Measurements from ENCODE around the gene COX19. TPM values are rescaled to one million over a fixed set of nuclear protein-coding genes. Genes with fewer than 3 reads are reported as not detected.

Gene COX19
- total and polyA plus RNA-seq, 2 of the 13 experiments (the other 11 are each of a cell fraction or from before 2014, with no cell fraction given) = 11.5 to 21.7 TPM

- TF ChIP-seq ZNF660 (CRISPR knock-in tag; IDR thresholded peaks at IDR 0.05; ENCODE audit: borderline replicate concordance, low read depth) (no peak), ZNF484 (CRISPR knock-in tag; IDR thresholded peaks at IDR 0.05; ENCODE audit: borderline replicate concordance, low read depth) (no peak), NCOR1 (IDR thresholded peaks at IDR 0.05; ENCODE audit: borderline replicate concordance, low read length) (peak; percentile 95), ZNF256 (CRISPR knock-in tag; conservative IDR thresholded peaks at IDR 0.05) (no peak), HOXA7 (CRISPR knock-in tag; IDR thresholded peaks at IDR 0.05) (no peak), ZNF580 (CRISPR knock-in tag; IDR thresholded peaks at IDR 0.05; ENCODE audit: borderline replicate concordance, low read depth) (peak; percentile 95), AKAP8 (CRISPR knock-in tag; IDR thresholded peaks at IDR 0.05) (peak; percentile 100), IRX3 (CRISPR knock-in tag; IDR thresholded peaks at IDR 0.05; ENCODE audit: borderline replicate concordance, low read depth) (no peak; the same call in 1 of the 2 replicates), ZNF441 (CRISPR knock-in tag; IDR thresholded peaks at IDR 0.05; ENCODE audit: borderline replicate concordance) (peak; percentile 45; the same call in 1 of the 2 replicates), DNMT3B (CRISPR knock-in tag; conservative IDR thresholded peaks at IDR 0.05) (no peak), CBFB (CRISPR knock-in tag; IDR thresholded peaks at IDR 0.05) (no peak; the same call in 1 of the 2 replicates), ZFP36L2 (CRISPR knock-in tag; IDR thresholded peaks at IDR 0.05) (no peak), ZNF644 (CRISPR knock-in tag; IDR thresholded peaks at IDR 0.05; ENCODE audit: low read depth) (no peak), TFDP1 (CRISPR knock-in tag; IDR thresholded peaks at IDR 0.05; ENCODE audit: borderline replicate concordance) (peak; percentile 55; the same call in 1 of the 2 replicates), SP2 (CRISPR knock-in tag; IDR thresholded peaks at IDR 0.05) (peak; percentile 54), ZNF709 (CRISPR knock-in tag; IDR thresholded peaks at IDR 0.05) (no peak; the same call in 1 of the 2 replicates), ZNF12 (CRISPR knock-in tag; IDR thresholded peaks at IDR 0.05) (peak; percentile 68; the same call in 1 of the 2 replicates), CREM (IDR thresholded peaks at IDR 0.05) (peak; percentile 38; the same call in 1 of the 2 replicates), CREM (CRISPR knock-in tag; IDR thresholded peaks at IDR 0.05) (no peak), HOXD1 (CRISPR knock-in tag; IDR thresholded peaks at IDR 0.05) (no peak; the same call in 1 of the 2 replicates), POGZ (CRISPR knock-in tag; IDR thresholded peaks at IDR 0.05) (peak; percentile 39; the same call in 1 of the 2 replicates)
- TF ChIP-seq, protein P1, sequence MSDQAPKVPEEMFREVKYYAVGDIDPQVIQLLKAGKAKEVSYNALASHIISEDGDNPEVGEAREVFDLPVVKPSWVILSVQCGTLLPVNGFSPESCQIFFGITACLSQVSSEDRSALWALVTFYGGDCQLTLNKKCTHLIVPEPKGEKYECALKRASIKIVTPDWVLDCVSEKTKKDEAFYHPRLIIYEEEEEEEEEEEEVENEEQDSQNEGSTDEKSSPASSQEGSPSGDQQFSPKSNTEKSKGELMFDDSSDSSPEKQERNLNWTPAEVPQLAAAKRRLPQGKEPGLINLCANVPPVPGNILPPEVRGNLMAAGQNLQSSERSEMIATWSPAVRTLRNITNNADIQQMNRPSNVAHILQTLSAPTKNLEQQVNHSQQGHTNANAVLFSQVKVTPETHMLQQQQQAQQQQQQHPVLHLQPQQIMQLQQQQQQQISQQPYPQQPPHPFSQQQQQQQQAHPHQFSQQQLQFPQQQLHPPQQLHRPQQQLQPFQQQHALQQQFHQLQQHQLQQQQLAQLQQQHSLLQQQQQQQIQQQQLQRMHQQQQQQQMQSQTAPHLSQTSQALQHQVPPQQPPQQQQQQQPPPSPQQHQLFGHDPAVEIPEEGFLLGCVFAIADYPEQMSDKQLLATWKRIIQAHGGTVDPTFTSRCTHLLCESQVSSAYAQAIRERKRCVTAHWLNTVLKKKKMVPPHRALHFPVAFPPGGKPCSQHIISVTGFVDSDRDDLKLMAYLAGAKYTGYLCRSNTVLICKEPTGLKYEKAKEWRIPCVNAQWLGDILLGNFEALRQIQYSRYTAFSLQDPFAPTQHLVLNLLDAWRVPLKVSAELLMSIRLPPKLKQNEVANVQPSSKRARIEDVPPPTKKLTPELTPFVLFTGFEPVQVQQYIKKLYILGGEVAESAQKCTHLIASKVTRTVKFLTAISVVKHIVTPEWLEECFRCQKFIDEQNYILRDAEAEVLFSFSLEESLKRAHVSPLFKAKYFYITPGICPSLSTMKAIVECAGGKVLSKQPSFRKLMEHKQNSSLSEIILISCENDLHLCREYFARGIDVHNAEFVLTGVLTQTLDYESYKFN (CRISPR knock-in tag; conservative IDR thresholded peaks at IDR 0.05) = peak; percentile 92
Observed at GRCh38 chr7:992709-993607, 17.6 kb upstream of the COX19 start (continued).
